HepG2 (cell line): ENCODE results near the gene OTOP3. TPM values are rescaled to one million over a fixed set of nuclear protein-coding genes. Genes with fewer than 3 reads are reported as not detected.

Source experiments
- FOXJ3 ChIP-seq: sonication (generic); formaldehyde crosslinking; IDR thresholded peaks from 2 replicates; pipeline ENCODE4 v1.4.0; 2020; ENCODE audit warnings: missing genetic modification reagents, mild to moderate bottlenecking, borderline replicate concordance
- FOXP1 ChIP-seq, 2 experiments: fragments of 450-650 bp in 1 of 2; IDR thresholded peaks; 2 replicates each; pipeline ENCODE4 v1.6.1; 2017 to 2018; ENCODE audit warnings: antibody characterized with exemption in 1 of 2
- JUNB ChIP-seq: sonication (generic); formaldehyde crosslinking; IDR thresholded peaks from 2 replicates; pipeline ENCODE4 v1.8.0; 2022; ENCODE audit warnings: missing genetic modification reagents, mild to moderate bottlenecking, borderline replicate concordance
- KMT2A ChIP-seq: sonication (generic); formaldehyde crosslinking; IDR thresholded peaks from 2 replicates; pipeline ENCODE4 v1.4.0; 2020; ENCODE audit warnings: missing genetic modification reagents
- LCORL ChIP-seq, 2 experiments: fragments of 450-650 bp in 1 of 2; sonication (generic) in 1 of 2; formaldehyde crosslinking in 1 of 2; IDR thresholded peaks; 2 replicates each; pipeline versions ENCODE4 v1.5.0 to v1.6.1; 2017 to 2020; ENCODE audit warnings: antibody characterized with exemption in 1 of 2, missing genetic modification reagents in 1 of 2
- MAFK ChIP-seq, 2 experiments: IDR thresholded peaks in 1 of 2; conservative IDR thresholded peaks in 1 of 2; 2 replicates each; pipeline ENCODE4 v1.6.1; 2011; ENCODE audit warnings: improper control_type of control experiment in 2 of 2, low read length in 2 of 2
- NFYC ChIP-seq: IDR thresholded peaks from 2 replicates; pipeline ENCODE4 v1.6.1; 2016; ENCODE audit warnings: missing genetic modification reagents, missing compliant biosample characterization
- RNF2 ChIP-seq: fragments of 450-650 bp; conservative IDR thresholded peaks from 2 replicates; pipeline ENCODE4 v1.6.1; 2016; ENCODE audit warnings: low read depth
- SP2 ChIP-seq: sonication (generic); formaldehyde crosslinking; IDR thresholded peaks from 2 replicates; pipeline ENCODE4 v1.5.1; 2020; ENCODE audit warnings: mild to moderate bottlenecking, missing genetic modification reagents
- SP4 ChIP-seq: sonication (generic); formaldehyde crosslinking; IDR thresholded peaks from 2 replicates; pipeline ENCODE4 v1.8.1; 2023; ENCODE audit warnings: mild to moderate bottlenecking, missing genetic modification reagents
- THAP11 ChIP-seq: IDR thresholded peaks from 2 replicates; pipeline ENCODE4 v1.6.1; 2016; ENCODE audit warnings: missing biosample characterization, missing genetic modification reagents
- ZBTB34 ChIP-seq: sonication (generic); formaldehyde crosslinking; IDR thresholded peaks from 2 replicates; pipeline ENCODE4 v1.8.0; 2022; ENCODE audit warnings: mild to moderate bottlenecking, missing genetic modification reagents
- ZKSCAN1 ChIP-seq: fragments of 150-350 bp; IDR thresholded peaks from 2 replicates; pipeline ENCODE4 v1.6.1; 2014; ENCODE audit warnings: low read length
- ZNF143 ChIP-seq: sonication (generic); formaldehyde crosslinking; IDR thresholded peaks from 2 replicates; pipeline ENCODE4 v1.4.0; 2020; ENCODE audit warnings: missing genetic modification reagents
- ZNF317 ChIP-seq: sonication (generic); formaldehyde crosslinking; IDR thresholded peaks from 2 replicates; pipeline ENCODE4 v1.5.0; 2020; ENCODE audit warnings: mild to moderate bottlenecking, missing genetic modification reagents
- ZNF510 ChIP-seq: sonication (generic); formaldehyde crosslinking; IDR thresholded peaks from 2 replicates; pipeline ENCODE4 v1.4.0; 2020; ENCODE audit warnings: low read depth, mild to moderate bottlenecking, missing genetic modification reagents
- ZNF550 ChIP-seq: sonication (generic); formaldehyde crosslinking; IDR thresholded peaks from 2 replicates; pipeline ENCODE4 v1.4.0; 2020; ENCODE audit warnings: mild to moderate bottlenecking, missing genetic modification reagents, borderline replicate concordance
- ZNF644 ChIP-seq: IDR thresholded peaks from 2 replicates; pipeline ENCODE4 v1.6.1; 2016; ENCODE audit warnings: low read depth
- ZNF7 ChIP-seq: IDR thresholded peaks from 2 replicates; pipeline ENCODE4 v1.6.1; 2016; ENCODE audit warnings: missing biosample characterization, missing genetic modification reagents
- ZNF784 ChIP-seq: sonication (generic); formaldehyde crosslinking; IDR thresholded peaks from 2 replicates; pipeline ENCODE4 v1.5.1; 2020; ENCODE audit warnings: missing genetic modification reagents, mild to moderate bottlenecking, borderline replicate concordance
- ZSCAN29 ChIP-seq: sonication (generic); formaldehyde crosslinking; conservative IDR thresholded peaks from 2 replicates; pipeline ENCODE4 v1.4.0; 2020; ENCODE audit warnings: mild to moderate bottlenecking, missing genetic modification reagents
- polyA plus RNA-seq, 8 experiments: library from polyadenylated mRNA; depleted of rRNA in 3 of 8; stranded (reverse) in 7 of 8; unstranded in 1 of 8; fragments of >200 nt; fragmentation: Illumina TruSeq in 4 of 8; extraction: Trizol in 4 of 8; gene quantifications; 2 replicates each; pipeline versions ENCODE4 v1.2.1 to v1.2.3, GENCODE V29; 2011 to 2016; ENCODE audit warnings: low read depth in 4 of 8, missing spikeins in 1 of 8, mixed read lengths in 1 of 8; ENCODE audit not compliant: insufficient read depth in 1 of 8
- total RNA-seq, 5 experiments: library from RNA; depleted of rRNA; stranded (reverse); fragments of >200 nt; fragmentation: Illumina TruSeq; extraction: Trizol; gene quantifications; 2 replicates each; pipeline ENCODE4 v1.2.3, GENCODE V29; 2016; ENCODE audit warnings: low read depth in 1 of 5
- TF ChIP-seq, protein P1 (sequence below): sonication (generic); formaldehyde crosslinking; IDR thresholded peaks from 2 replicates; pipeline ENCODE4 v1.8.1; 2022; ENCODE audit warnings: low read depth, mild to moderate bottlenecking, missing genetic modification reagents
- TF ChIP-seq, protein P2 (sequence below): sonication (generic); formaldehyde crosslinking; IDR thresholded peaks from 2 replicates; pipeline ENCODE4 v1.8.0; 2022; ENCODE audit warnings: mild to moderate bottlenecking, missing genetic modification reagents, moderate library complexity
- TF ChIP-seq, protein P3 (sequence below): sonication (generic); formaldehyde crosslinking; IDR thresholded peaks from 2 replicates; pipeline ENCODE4 v1.9.0; 2021; ENCODE audit warnings: missing genetic modification reagents, mild to moderate bottlenecking, borderline replicate concordance
- TF ChIP-seq, protein P4 (sequence below): IDR thresholded peaks from 2 replicates; pipeline ENCODE4 v1.6.1; 2012; ENCODE audit warnings: inconsistent platforms

OTOP3 gene
- total and polyA plus RNA-seq, 2 of the 13 experiments (the other 11 are each of a cell fraction or from before 2014, with no cell fraction given), result not detected

- TF ChIP-seq, protein P1, sequence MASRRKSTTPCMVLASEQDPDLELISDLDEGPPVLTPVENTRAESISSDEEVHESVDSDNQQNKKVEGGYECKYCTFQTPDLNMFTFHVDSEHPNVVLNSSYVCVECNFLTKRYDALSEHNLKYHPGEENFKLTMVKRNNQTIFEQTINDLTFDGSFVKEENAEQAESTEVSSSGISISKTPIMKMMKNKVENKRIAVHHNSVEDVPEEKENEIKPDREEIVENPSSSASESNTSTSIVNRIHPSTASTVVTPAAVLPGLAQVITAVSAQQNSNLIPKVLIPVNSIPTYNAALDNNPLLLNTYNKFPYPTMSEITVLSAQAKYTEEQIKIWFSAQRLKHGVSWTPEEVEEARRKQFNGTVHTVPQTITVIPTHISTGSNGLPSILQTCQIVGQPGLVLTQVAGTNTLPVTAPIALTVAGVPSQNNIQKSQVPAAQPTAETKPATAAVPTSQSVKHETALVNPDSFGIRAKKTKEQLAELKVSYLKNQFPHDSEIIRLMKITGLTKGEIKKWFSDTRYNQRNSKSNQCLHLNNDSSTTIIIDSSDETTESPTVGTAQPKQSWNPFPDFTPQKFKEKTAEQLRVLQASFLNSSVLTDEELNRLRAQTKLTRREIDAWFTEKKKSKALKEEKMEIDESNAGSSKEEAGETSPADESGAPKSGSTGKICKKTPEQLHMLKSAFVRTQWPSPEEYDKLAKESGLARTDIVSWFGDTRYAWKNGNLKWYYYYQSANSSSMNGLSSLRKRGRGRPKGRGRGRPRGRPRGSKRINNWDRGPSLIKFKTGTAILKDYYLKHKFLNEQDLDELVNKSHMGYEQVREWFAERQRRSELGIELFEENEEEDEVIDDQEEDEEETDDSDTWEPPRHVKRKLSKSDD (CRISPR knock-in tag), result no peak
- TF ChIP-seq, protein P2, sequence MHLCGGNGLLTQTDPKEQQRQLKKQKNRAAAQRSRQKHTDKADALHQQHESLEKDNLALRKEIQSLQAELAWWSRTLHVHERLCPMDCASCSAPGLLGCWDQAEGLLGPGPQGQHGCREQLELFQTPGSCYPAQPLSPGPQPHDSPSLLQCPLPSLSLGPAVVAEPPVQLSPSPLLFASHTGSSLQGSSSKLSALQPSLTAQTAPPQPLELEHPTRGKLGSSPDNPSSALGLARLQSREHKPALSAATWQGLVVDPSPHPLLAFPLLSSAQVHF (CRISPR knock-in tag), result no peak
- TF ChIP-seq ZBTB34 (CRISPR knock-in tag) (no peak), ZNF7 (CRISPR knock-in tag) (no peak), NFYC (no peak), ZNF143 (CRISPR knock-in tag) (no peak), ZSCAN29 (CRISPR knock-in tag) (no peak), FOXJ3 (CRISPR knock-in tag) (no peak), SP4 (CRISPR knock-in tag) (no peak), MAFK (conservative IDR thresholded peaks at IDR 0.05 in 1 of 2, IDR thresholded peaks at IDR 0.05 in 1 of 2; ENCODE audit: low read length in 2 of 2) (no peak), FOXP1 (IDR thresholded peaks at IDR 0.05) (no peak), FOXP1 (CRISPR knock-in tag; IDR thresholded peaks at IDR 0.05) (no peak), KMT2A (no peak), ZNF644 (no peak), SP2 (no peak), LCORL (IDR thresholded peaks at IDR 0.05) (no peak), LCORL (CRISPR knock-in tag; IDR thresholded peaks at IDR 0.05) (no peak), ZNF510 (CRISPR knock-in tag) (no peak), ZKSCAN1 (no peak), RNF2 (no peak), ZNF550 (CRISPR knock-in tag) (no peak), ZNF317 (CRISPR knock-in tag) (no peak), THAP11 (CRISPR knock-in tag) (no peak; the same call in 1 of the 2 replicates), JUNB (CRISPR knock-in tag) (no peak), ZNF784 (CRISPR knock-in tag) (no peak)
- TF ChIP-seq, protein P3, sequence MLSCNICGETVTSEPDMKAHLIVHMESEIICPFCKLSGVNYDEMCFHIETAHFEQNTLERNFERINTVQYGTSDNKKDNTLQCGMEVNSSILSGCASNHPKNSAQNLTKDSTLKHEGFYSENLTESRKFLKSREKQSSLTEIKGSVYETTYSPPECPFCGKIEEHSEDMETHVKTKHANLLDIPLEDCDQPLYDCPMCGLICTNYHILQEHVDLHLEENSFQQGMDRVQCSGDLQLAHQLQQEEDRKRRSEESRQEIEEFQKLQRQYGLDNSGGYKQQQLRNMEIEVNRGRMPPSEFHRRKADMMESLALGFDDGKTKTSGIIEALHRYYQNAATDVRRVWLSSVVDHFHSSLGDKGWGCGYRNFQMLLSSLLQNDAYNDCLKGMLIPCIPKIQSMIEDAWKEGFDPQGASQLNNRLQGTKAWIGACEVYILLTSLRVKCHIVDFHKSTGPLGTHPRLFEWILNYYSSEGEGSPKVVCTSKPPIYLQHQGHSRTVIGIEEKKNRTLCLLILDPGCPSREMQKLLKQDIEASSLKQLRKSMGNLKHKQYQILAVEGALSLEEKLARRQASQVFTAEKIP (CRISPR knock-in tag), result no peak
- TF ChIP-seq, protein P4, sequence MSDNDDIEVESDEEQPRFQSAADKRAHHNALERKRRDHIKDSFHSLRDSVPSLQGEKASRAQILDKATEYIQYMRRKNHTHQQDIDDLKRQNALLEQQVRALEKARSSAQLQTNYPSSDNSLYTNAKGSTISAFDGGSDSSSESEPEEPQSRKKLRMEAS, result no peak
Measured at GRCh38 chr17:74972973-74973328, 37.3 kb downstream of the OTOP3 start (continued).
